Loucy (cell line): ENCODE results near the gene PDGFRB.

Experiments
- H2AFZ ChIP-seq: fragments of 200-600 bp; sonication (generic); 2 replicates; pipeline ENCODE4 v1.6.0; 2016; ENCODE audit warnings: antibody characterized with exemption, mild to moderate bottlenecking, low read length, moderate library complexity
- H3F3A ChIP-seq: fragments of 200-600 bp; 2 replicates; pipeline ENCODE4 v1.6.0; 2016; ENCODE audit warnings: antibody characterized with exemption, low read depth, mild to moderate bottlenecking
- H3K27me3 ChIP-seq: fragments of 200-600 bp; sonication (generic); 2 replicates; pipeline ENCODE4 v1.6.1; 2014; ENCODE audit warnings: low read length, mild to moderate bottlenecking; ENCODE audit not compliant: insufficient read depth, poor library complexity, severe bottlenecking
- H3K36me3 ChIP-seq: fragments of 200-600 bp; sonication (generic); 2 replicates; pipeline ENCODE4 v1.6.1; 2016; ENCODE audit warnings: low read length; ENCODE audit not compliant: insufficient read depth
- H3K4me1 ChIP-seq: fragments of 200-600 bp; sonication (generic); 2 replicates; pipeline ENCODE4 v1.5.1; 2014; ENCODE audit warnings: low read length, mild to moderate bottlenecking; ENCODE audit not compliant: insufficient read depth, poor library complexity, severe bottlenecking
- H3K4me2 ChIP-seq: fragments of 200-600 bp; sonication (generic); 2 replicates; pipeline ENCODE4 v1.6.0; 2014; ENCODE audit warnings: antibody characterized with exemption, low read length, low read depth, mild to moderate bottlenecking; ENCODE audit not compliant: poor library complexity, severe bottlenecking
- H3K4me3 ChIP-seq: fragments of 200-600 bp; sonication (generic); 2 replicates; pipeline ENCODE4 v1.5.1; 2014; ENCODE audit warnings: low read length, mild to moderate bottlenecking, mixed read lengths; ENCODE audit not compliant: poor library complexity, severe bottlenecking
- H3K79me2 ChIP-seq: fragments of 200-600 bp; sonication (generic); 2 replicates; pipeline ENCODE4 v1.6.1; 2014; ENCODE audit warnings: low read length; ENCODE audit not compliant: insufficient read depth
- H3K9ac ChIP-seq: fragments of 200-600 bp; sonication (generic); 2 replicates; pipeline ENCODE4 v1.6.0; 2014; ENCODE audit warnings: mild to moderate bottlenecking, low read depth, low read length, moderate library complexity; ENCODE audit not compliant: poor library complexity, severe bottlenecking
- H3K9me2 ChIP-seq: fragments of 200-600 bp; sonication (generic); replicated peaks from 2 replicates; pipeline ENCODE4 v1.6.1; 2016; ENCODE audit warnings: low read depth, low read length, mixed read lengths
- H3K9me3 ChIP-seq: fragments of 200-600 bp; sonication (generic); 2 replicates; pipeline ENCODE4 v1.6.1; 2014; ENCODE audit warnings: mild to moderate bottlenecking, antibody characterized with exemption, low read length, low read depth; ENCODE audit not compliant: insufficient read depth
- H4K20me1 ChIP-seq: fragments of 200-600 bp; sonication (generic); 2 replicates; pipeline ENCODE4 v1.6.0; 2014; ENCODE audit warnings: antibody characterized with exemption, low read length, mild to moderate bottlenecking; ENCODE audit not compliant: insufficient read depth, poor library complexity, severe bottlenecking
- EZH2phosphoT487 ChIP-seq: fragments of 200-600 bp; IDR thresholded peaks from 2 replicates; pipeline ENCODE4 v1.6.1; 2018; ENCODE audit warnings: antibody characterized with exemption, mild to moderate bottlenecking, moderate library complexity, borderline replicate concordance
- TF ChIP-seq, protein P1 (sequence below): fragments of 200-600 bp; sonication (generic); conservative IDR thresholded peaks from 2 replicates; pipeline ENCODE4 v1.5.1; 2014; ENCODE audit warnings: mild to moderate bottlenecking, antibody characterized with exemption, low read length

PDGFRB gene

DNA sequence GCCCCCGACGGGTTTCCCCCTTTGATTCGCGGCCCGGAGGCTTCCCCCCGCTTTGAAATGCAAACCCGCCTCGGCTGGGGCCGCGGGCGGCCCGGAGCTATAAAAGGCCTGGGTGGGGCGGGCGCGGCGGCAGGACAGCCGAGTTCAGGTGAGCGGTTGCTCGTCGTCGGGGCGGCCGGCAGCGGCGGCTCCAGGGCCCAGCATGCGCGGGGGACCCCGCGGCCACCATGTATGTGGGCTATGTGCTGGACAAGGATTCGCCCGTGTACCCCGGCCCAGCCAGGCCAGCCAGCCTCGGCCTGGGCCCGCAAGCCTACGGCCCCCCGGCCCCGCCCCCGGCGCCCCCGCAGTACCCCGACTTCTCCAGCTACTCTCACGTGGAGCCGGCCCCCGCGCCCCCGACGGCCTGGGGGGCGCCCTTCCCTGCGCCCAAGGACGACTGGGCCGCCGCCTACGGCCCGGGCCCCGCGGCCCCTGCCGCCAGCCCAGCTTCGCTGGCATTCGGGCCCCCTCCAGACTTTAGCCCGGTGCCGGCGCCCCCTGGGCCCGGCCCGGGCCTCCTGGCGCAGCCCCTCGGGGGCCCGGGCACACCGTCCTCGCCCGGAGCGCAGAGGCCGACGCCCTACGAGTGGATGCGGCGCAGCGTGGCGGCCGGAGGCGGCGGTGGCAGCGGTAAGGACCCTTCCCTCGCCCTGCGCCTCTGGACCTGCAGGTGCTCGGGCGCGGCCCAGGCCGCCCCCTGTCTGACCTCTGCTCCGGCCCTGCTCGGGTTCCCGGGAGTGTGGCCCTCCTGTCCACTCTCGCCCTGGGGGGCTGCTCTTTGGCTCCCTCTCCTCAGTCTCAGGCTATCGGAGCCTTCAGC, 11.2 kb upstream of the PDGFRB start, which contains the start of gene CDX1:
TSS of gene CDX1 (plus strand) at position 129 of the 862 bp plus-strand sequence. CDS start at position 228, 99 bp downstream.
- Histone ChIP-seq H3K27me3 (no peaks in the 10 kb centered on the region), H3K4me3 (no peak within 1 kb of the TSS), H2AFZ (no peak within 1 kb of the TSS), H3K9me3 (no peaks in the 10 kb centered on the region), H3K9me2 (no peaks in the 10 kb centered on the region), H3F3A (no peaks in the 10 kb centered on the region), H3K36me3 (no peaks in the 10 kb centered on the region), H3K4me2 (no peak within 1 kb of the TSS), H3K4me1 (peaks cover 26% of the 10 kb centered on the region), H3K79me2 (no peaks in the 10 kb centered on the region), H3K9ac (no peak within 1 kb of the TSS), H4K20me1 (no peaks in the 10 kb centered on the region)
- TF ChIP-seq EZH2phosphoT487 = no peak
- TF ChIP-seq, protein P1, sequence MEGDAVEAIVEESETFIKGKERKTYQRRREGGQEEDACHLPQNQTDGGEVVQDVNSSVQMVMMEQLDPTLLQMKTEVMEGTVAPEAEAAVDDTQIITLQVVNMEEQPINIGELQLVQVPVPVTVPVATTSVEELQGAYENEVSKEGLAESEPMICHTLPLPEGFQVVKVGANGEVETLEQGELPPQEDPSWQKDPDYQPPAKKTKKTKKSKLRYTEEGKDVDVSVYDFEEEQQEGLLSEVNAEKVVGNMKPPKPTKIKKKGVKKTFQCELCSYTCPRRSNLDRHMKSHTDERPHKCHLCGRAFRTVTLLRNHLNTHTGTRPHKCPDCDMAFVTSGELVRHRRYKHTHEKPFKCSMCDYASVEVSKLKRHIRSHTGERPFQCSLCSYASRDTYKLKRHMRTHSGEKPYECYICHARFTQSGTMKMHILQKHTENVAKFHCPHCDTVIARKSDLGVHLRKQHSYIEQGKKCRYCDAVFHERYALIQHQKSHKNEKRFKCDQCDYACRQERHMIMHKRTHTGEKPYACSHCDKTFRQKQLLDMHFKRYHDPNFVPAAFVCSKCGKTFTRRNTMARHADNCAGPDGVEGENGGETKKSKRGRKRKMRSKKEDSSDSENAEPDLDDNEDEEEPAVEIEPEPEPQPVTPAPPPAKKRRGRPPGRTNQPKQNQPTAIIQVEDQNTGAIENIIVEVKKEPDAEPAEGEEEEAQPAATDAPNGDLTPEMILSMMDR = no peak

DNA sequence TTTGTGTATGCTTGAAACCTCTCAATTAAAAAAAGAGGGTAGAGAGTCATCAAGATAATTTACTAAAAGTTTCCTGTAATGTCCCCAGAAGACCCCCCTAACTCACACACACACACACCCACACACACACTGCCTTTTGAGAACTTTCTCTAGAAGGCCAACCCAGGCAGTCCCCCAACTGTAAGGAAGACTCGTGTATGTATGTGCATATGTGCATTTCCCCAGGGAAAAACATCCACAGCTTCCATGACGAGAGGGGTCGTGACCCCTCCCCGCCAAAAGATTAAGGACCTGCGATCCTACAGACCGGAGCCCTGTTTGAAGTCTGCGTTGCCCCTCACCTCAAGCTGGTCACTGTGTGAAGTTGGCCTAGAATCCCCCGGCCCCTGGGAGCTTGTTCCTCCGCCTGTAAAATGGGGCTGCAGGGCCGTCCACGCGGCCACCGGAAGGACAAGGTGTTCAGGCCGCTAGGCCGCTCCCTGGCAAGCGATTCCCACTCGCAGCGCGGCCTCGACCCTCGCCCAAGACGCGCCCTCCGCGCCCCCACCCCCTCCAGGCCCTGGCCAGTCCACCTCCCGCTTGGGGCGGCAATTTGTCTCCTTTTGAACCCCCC, 10.5 kb upstream of the PDGFRB start:
- Histone ChIP-seq H2AFZ (no peak overlapping the region), H3F3A (no peaks in the 10 kb centered on the region), H4K20me1 (no peaks in the 10 kb centered on the region), H3K9me2 (no peaks in the 10 kb centered on the region), H3K9me3 (no peaks in the 10 kb centered on the region), H3K4me3 (no peak overlapping the region), H3K4me1 (peaks cover 28% of the 10 kb centered on the region), H3K36me3 (no peaks in the 10 kb centered on the region), H3K9ac (no peak overlapping the region), H3K4me2 (no peak overlapping the region), H3K27me3 (no peaks in the 10 kb centered on the region), H3K79me2 (no peaks in the 10 kb centered on the region)
- no peak for TF ChIP-seq EZH2phosphoT487
- TF ChIP-seq, protein P1 = no peak

DNA sequence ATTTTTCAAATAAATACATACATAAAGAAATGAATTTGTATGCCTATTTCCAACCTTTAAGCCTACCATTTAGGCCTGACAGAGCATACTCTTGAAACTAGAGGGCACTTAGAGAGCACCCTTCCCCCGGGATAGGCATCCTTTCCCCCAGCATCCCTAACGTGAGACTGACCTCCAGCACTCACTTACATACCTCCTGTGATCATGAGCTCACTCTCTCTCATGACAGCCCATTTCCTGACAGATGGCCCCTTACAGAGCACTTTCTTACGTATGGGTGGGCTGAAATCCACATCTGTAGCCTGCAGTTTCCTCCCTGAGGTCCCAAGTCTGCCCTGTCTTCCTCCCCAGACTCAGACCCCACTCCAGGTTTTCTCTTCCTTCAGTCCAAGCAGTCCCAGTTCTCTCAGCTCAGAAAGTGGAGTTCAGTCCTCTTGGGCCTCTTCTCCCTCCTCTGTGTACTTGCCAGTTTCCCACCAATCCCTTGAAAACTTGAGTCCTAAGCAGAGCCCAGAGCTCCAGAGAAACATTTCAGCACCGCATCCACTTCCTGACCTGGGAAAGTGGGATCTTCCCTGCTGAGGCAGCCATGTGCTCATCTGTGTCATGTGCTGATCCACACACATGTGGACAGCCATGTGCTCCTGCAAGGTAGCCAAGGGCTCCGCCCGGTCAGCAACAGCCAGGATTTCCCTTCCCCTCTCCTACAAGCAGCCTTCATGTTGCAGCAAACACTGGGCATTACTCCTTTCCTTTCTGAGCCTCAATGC, 8.8 kb upstream of the PDGFRB start:
- peak overlapping the region; percentile 30 for H3K4me2 ChIP-seq
- H2AFZ ChIP-seq = peak overlapping the region; percentile 80
- no peaks in the 10 kb centered on the region for H3K27me3 ChIP-seq
- H3F3A ChIP-seq = no peaks in the 10 kb centered on the region
- H3K4me3 ChIP-seq = no peak overlapping the region
- peaks cover 33% of the 10 kb centered on the region for H3K4me1 ChIP-seq
- H4K20me1 ChIP-seq = no peaks in the 10 kb centered on the region
- H3K9me2 ChIP-seq = no peaks in the 10 kb centered on the region
- H3K36me3 ChIP-seq = no peaks in the 10 kb centered on the region
- H3K9me3 ChIP-seq = no peaks in the 10 kb centered on the region
- peak overlapping the region; percentile 53 for H3K9ac ChIP-seq
- no peaks in the 10 kb centered on the region for H3K79me2 ChIP-seq
- no peak for TF ChIP-seq EZH2phosphoT487
- TF ChIP-seq, protein P1 = no peak
